PC-9 (cell line): ENCODE results near the gene FAM209A. TPM values are rescaled to one million over a fixed set of nuclear protein-coding genes. Genes with fewer than 3 reads are reported as not detected.
A peak's percentile ranks its signal among the peaks of the same experiment; 100 is the strongest.
"Not testable (repeated sequence)": the region's sequence is repeated elsewhere in the genome, so short reads cannot be mapped to it uniquely, and the experiment has no call there.

Experiments
- BruUV-seq: library from RNA; stranded (reverse); fragments of 400-500 nt; replicated peaks from 2 replicates; lab custom pipeline; 2021; lab: Mats Ljungman, UMichigan
- CTCF ChIA-PET: fragments of 300-600 bp; sonication (Branson Sonifier 250); formaldehyde crosslinking; loops from one replicate; lab custom pipeline; 2022; ENCODE audit warnings: antibody characterized with exemption; lab: Charles Lee
- POLR2A ChIA-PET: fragments of 300-600 bp; sonication (Branson Sonifier 250); formaldehyde crosslinking; loops from one replicate; lab custom pipeline; 2022; ENCODE audit warnings: antibody characterized with exemption; ENCODE audit not compliant: unreplicated experiment; lab: Charles Lee
- DNase-seq, 2 experiments: peaks; one replicate each; pipeline versions ENCODE4 v3.0.0 to v3.0.0-alpha.2; 2015 to 2022; ENCODE audit warnings: mixed read lengths in 1 of 2
- H2AFZ ChIP-seq: fragments of 200-600 bp; sonication (generic); 2 replicates; pipeline ENCODE4 v1.8.1; 2017; ENCODE audit warnings: antibody characterized with exemption
- H3F3A ChIP-seq: fragments of 200-600 bp; sonication (generic); 2 replicates; pipeline ENCODE4 v1.8.1; 2017; ENCODE audit warnings: antibody characterized with exemption, mild to moderate bottlenecking, low read depth; ENCODE audit not compliant: insufficient read depth
- H3K27ac ChIP-seq: fragments of 200-600 bp; sonication (generic); 2 replicates; pipeline ENCODE4 v1.6.1; 2016; ENCODE audit warnings: mixed run types
- H3K27me3 ChIP-seq: fragments of 200-600 bp; sonication (generic); 2 replicates; pipeline ENCODE4 v1.6.1; 2016; ENCODE audit warnings: low read depth, mixed run types; ENCODE audit not compliant: insufficient read depth
- H3K36me3 ChIP-seq: fragments of 200-600 bp; sonication (generic); 2 replicates; pipeline ENCODE4 v1.6.1; 2016; ENCODE audit warnings: low read depth, mixed run types
- H3K4me1 ChIP-seq: fragments of 200-600 bp; sonication (generic); replicated peaks from 2 replicates; pipeline ENCODE4 v1.6.1; 2016; ENCODE audit warnings: mixed run types; ENCODE audit not compliant: insufficient read depth
- H3K4me2 ChIP-seq: fragments of 200-600 bp; sonication (generic); 2 replicates; pipeline ENCODE4 v1.6.1; 2017; ENCODE audit warnings: mixed run types
- H3K4me3 ChIP-seq: fragments of 200-600 bp; sonication (generic); 2 replicates; pipeline ENCODE4 v1.6.1; 2016; ENCODE audit warnings: mixed run types
- H3K79me2 ChIP-seq: fragments of 200-600 bp; sonication (generic); 2 replicates; pipeline ENCODE4 v1.6.1; 2017; ENCODE audit warnings: low read depth, mixed run types
- H3K9me2 ChIP-seq: fragments of 200-600 bp; sonication (generic); 2 replicates; pipeline ENCODE4 v1.8.1; 2017; ENCODE audit warnings: mild to moderate bottlenecking; ENCODE audit not compliant: insufficient read depth
- H3K9me3 ChIP-seq: fragments of 200-600 bp; sonication (generic); 2 replicates; pipeline ENCODE4 v1.8.1; 2016; ENCODE audit warnings: low read depth; ENCODE audit not compliant: insufficient read depth
- H4K20me1 ChIP-seq: fragments of 200-600 bp; sonication (generic); 2 replicates; pipeline ENCODE4 v1.8.1; 2017; ENCODE audit not compliant: insufficient read depth
- CTCF ChIP-seq: fragments of 200-600 bp; sonication (generic); conservative IDR thresholded peaks from 2 replicates; pipeline ENCODE4 v1.6.1; 2017; ENCODE audit warnings: mixed run types, antibody characterized with exemption, mild to moderate bottlenecking, moderate library complexity
- EZH2 ChIP-seq: fragments of 200-600 bp; sonication (generic); IDR thresholded peaks from 2 replicates; pipeline ENCODE4 v1.8.0; 2017; ENCODE audit warnings: antibody characterized with exemption, low read depth
- intact Hi-C: fragments of 100-400 bp; cut with micrococcal nuclease; formaldehyde crosslinking; loops from one replicate; pipeline ENCODE4 v1.10.0; 2022; ENCODE audit not compliant: unreplicated experiment
- total RNA-seq: library from RNA; stranded (reverse); gene quantifications from 2 replicates; pipeline ENCODE4 v1.2.3, GENCODE V29; 2021

Gene FAM209A
- total RNA-seq, 1 experiment from 2014 or later = not detected

GRCh38 chr20:56552911-56553629 lies 28.5 kb downstream of the FAM209A start:
- no peaks in the 10 kb centered on the region for H3K9me2 ChIP-seq
- H3K4me1 ChIP-seq = peaks cover 27% of the 10 kb centered on the region
- H3K4me3 ChIP-seq = no peak overlapping the region
- POLR2A ChIA-PET = no interaction called here
- no peak overlapping the region for H3K27ac ChIP-seq
- H4K20me1 ChIP-seq = no peaks in the 10 kb centered on the region
- H3K27me3 ChIP-seq = no peaks in the 10 kb centered on the region
- no peaks in the 10 kb centered on the region for H3K79me2 ChIP-seq
- DNase-seq = no peak
- intact Hi-C loops = loop anchor here (5.0 kb wide), 1 partner anchor 794 kb away; no protein-coding TSS in a partner anchor
- H2AFZ ChIP-seq = no peak overlapping the region
- BruUV-seq = no TSS peak
- peaks cover 18% of the 10 kb centered on the region for H3F3A ChIP-seq
- no peaks in the 10 kb centered on the region for H3K36me3 ChIP-seq
- H3K4me2 ChIP-seq = no peak overlapping the region
- TF ChIP-seq EZH2 (no peak), CTCF (no peak)
- H3K9me3 ChIP-seq = no peaks in the 10 kb centered on the region
- CTCF ChIA-PET = no interaction called here

- POLR2A ChIA-PET = interaction anchor here (0.6 to 0.7 kb wide), 3 partner anchors 75 to 360 kb away, joined by 3 to 5 read pairs (median 4); no protein-coding TSS in a partner anchor
- peak overlapping the region; percentile 76 for H3K27ac ChIP-seq
Measured at GRCh38 chr20:56554869-56555268, 30.3 kb downstream of the FAM209A start.

GRCh38 chr20:56558968-56559367 lies 34.4 kb downstream of the FAM209A start:
- no TSS peak for BruUV-seq
- intact Hi-C loops = loop anchor here (5.0 kb wide), 1 partner anchor 228 kb away; no protein-coding TSS in a partner anchor
- no peaks in the 10 kb centered on the region for H3K36me3 ChIP-seq
- no peak for DNase-seq
- CTCF ChIA-PET = no interaction called here
- H3K27me3 ChIP-seq = no peaks in the 10 kb centered on the region
- H3K9me2 ChIP-seq = no peaks in the 10 kb centered on the region
- no peaks in the 10 kb centered on the region for H3K79me2 ChIP-seq
- H4K20me1 ChIP-seq = no peaks in the 10 kb centered on the region
- no peak overlapping the region for H3K4me2 ChIP-seq
- H3K9me3 ChIP-seq = no peaks in the 10 kb centered on the region
- POLR2A ChIA-PET = no interaction called here
- no peak overlapping the region for H3K27ac ChIP-seq
- TF ChIP-seq EZH2 (no peak), CTCF (no peak)
- no peak overlapping the region for H3K4me3 ChIP-seq
- H3K4me1 ChIP-seq = peaks cover 20% of the 10 kb centered on the region
- H3F3A ChIP-seq = peaks cover 18% of the 10 kb centered on the region
- no peak overlapping the region for H2AFZ ChIP-seq

More at GRCh38 chr20:56554869-56555268, 30.3 kb downstream of the FAM209A start:
- BruUV-seq = no TSS peak
- Histone ChIP-seq H4K20me1 (no peaks in the 10 kb centered on the region), H2AFZ (no peak overlapping the region), H3K4me2 (peak overlapping the region; percentile 62), H3K79me2 (no peaks in the 10 kb centered on the region), H3K4me1 (peaks cover 27% of the 10 kb centered on the region), H3K36me3 (no peaks in the 10 kb centered on the region), H3F3A (peaks cover 18% of the 10 kb centered on the region), H3K9me2 (no peaks in the 10 kb centered on the region), H3K9me3 (no peaks in the 10 kb centered on the region), H3K27me3 (no peaks in the 10 kb centered on the region), H3K4me3 (peak overlapping the region; percentile 25; the same call in 1 of the 2 replicates)
- CTCF ChIA-PET = interaction anchor here (0.7 to 1.3 kb wide), 3 partner anchors 11 to 75 kb away, joined by 3 to 5 read pairs (median 3); no protein-coding TSS in a partner anchor
- TF ChIP-seq EZH2 (no peak), CTCF (peak; percentile 45)
- intact Hi-C loops = loop anchor here (1.0 to 5.0 kb wide), 7 partner anchors 22 to 792 kb away; no protein-coding TSS in a partner anchor
- DNase-seq = peak; percentile 77 to 99

GRCh38 chr20:56564526-56564925 lies 40.0 kb downstream of the FAM209A start:
- BruUV-seq, H2AFZ ChIP-seq, H3K4me2 ChIP-seq, H3K27me3 ChIP-seq, H4K20me1 ChIP-seq, CTCF ChIA-PET, H3K9me2 ChIP-seq, H3K79me2 ChIP-seq, H3K9me3 ChIP-seq, H3K4me3 ChIP-seq, DNase-seq, intact Hi-C loops, H3K36me3 ChIP-seq, H3K27ac ChIP-seq: not testable (repeated sequence)
- Histone ChIP-seq H3K4me1 (peaks cover 28% of the 10 kb centered on the region), H3F3A (peaks cover 26% of the 10 kb centered on the region)
- POLR2A ChIA-PET = interaction anchor here (0.6 kb wide), 1 partner anchor 14 kb away, joined by 4 read pairs; no protein-coding TSS in a partner anchor
